Mesothelial cell of epicardium (in vitro differentiated cells): Measurements from ENCODE around the gene ARID4B. TPM values are rescaled to one million over a fixed set of nuclear protein-coding genes. Genes with fewer than 3 reads are reported as not detected.
A peak's percentile ranks its signal among the peaks of the same experiment; 100 is the strongest.
"Not testable (repeated sequence)": the region's sequence is repeated elsewhere in the genome, so short reads cannot be mapped to it uniquely, and the experiment has no call there.

Experiments
- DNase-seq, 2 experiments: peaks; one replicate each; pipeline ENCODE4 v3.0.0; 2021; ENCODE audit warnings: low spot score in 2 of 2; ENCODE audit not compliant: unreplicated experiment in 2 of 2
- H3K27ac Mint-ChIP-seq: 2 replicates; pipeline ENCODE4 v1.8.0; 2021; ENCODE audit warnings: mixed read lengths
- H3K27me3 Mint-ChIP-seq: 2 replicates; pipeline ENCODE4 v1.8.0; 2021; ENCODE audit warnings: low read depth, mixed read lengths
- H3K36me3 Mint-ChIP-seq: 2 replicates; pipeline ENCODE4 v1.8.0; 2021; ENCODE audit warnings: mixed read lengths
- H3K4me1 Mint-ChIP-seq: 2 replicates; pipeline ENCODE4 v1.8.0; 2021; ENCODE audit warnings: mixed read lengths
- H3K4me3 Mint-ChIP-seq: 2 replicates; pipeline ENCODE4 v1.8.0; 2021; ENCODE audit warnings: mild to moderate bottlenecking, moderate library complexity, mixed read lengths
- H3K9me3 Mint-ChIP-seq: 2 replicates; pipeline ENCODE4 v1.8.0; 2021; ENCODE audit warnings: mixed read lengths
- total RNA-seq: library from RNA; stranded (reverse); gene quantifications from 3 replicates; pipeline ENCODE4 v1.2.1, GENCODE V29; 2021
- TF ChIP-seq, protein P1 (sequence below): fragments of 200-600 bp; sonication (generic); IDR thresholded peaks from one replicate; pipeline ENCODE4 v1.5.0; 2021; ENCODE audit warnings: antibody characterized with exemption; ENCODE audit not compliant: unreplicated experiment

The ARID4B gene
- total RNA-seq, 1 donor from 2014 or later, result 68.7 TPM

DNA sequence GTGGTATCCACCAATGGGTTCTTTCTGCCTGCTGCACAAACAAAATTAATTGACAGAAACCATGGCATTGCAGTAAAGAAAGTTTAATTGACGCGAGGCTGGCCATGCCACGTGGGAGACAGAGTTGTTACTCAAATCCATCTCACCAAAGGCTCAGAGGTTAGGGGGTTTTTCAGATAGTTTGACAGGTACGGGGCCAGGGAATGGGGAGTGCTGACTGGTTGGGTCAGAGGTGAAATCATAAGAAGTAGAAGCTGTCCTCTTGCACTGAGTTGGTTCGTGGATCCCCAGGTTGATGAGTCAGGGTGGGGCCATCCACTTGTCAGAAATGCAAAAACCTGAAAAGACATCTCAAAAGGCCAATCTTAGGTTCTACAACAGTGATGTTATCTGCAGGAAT lies 38.3 kb upstream of the ARID4B start:
- H3K4me1 Mint-ChIP-seq, result peaks cover 24% of the 10 kb centered on the region
- TF ChIP-seq, protein P1, sequence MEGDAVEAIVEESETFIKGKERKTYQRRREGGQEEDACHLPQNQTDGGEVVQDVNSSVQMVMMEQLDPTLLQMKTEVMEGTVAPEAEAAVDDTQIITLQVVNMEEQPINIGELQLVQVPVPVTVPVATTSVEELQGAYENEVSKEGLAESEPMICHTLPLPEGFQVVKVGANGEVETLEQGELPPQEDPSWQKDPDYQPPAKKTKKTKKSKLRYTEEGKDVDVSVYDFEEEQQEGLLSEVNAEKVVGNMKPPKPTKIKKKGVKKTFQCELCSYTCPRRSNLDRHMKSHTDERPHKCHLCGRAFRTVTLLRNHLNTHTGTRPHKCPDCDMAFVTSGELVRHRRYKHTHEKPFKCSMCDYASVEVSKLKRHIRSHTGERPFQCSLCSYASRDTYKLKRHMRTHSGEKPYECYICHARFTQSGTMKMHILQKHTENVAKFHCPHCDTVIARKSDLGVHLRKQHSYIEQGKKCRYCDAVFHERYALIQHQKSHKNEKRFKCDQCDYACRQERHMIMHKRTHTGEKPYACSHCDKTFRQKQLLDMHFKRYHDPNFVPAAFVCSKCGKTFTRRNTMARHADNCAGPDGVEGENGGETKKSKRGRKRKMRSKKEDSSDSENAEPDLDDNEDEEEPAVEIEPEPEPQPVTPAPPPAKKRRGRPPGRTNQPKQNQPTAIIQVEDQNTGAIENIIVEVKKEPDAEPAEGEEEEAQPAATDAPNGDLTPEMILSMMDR, result no peak
- peaks cover 3% of the 10 kb centered on the region for H3K36me3 Mint-ChIP-seq
- peak overlapping the region; percentile 98 for H3K27ac Mint-ChIP-seq
- H3K9me3 Mint-ChIP-seq, result no peaks in the 10 kb centered on the region
- no peaks in the 10 kb centered on the region for H3K27me3 Mint-ChIP-seq
- no peak for DNase-seq
- peak overlapping the region; percentile 31 for H3K4me3 Mint-ChIP-seq

DNA sequence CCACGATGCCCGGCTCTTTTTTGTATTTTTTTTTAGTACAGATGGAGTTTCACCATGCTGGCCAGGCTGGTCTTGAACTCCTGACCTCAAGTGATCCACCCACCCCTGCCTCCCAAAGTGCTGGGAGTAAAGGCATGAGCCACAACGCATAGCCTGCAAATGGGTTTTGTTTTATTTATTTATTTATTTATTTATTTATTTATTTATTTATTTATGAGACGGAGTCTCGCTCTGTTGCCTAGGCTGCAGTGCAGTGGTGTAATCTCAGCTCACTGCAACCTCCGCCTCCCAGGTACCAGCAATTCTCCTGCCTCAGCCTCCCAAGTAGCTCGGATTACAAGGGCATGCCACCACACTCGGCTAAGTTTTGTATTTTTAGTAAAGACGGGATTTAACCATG lies 36.2 kb upstream of the ARID4B start:
- not testable (repeated sequence) for H3K9me3 Mint-ChIP-seq, H3K27ac Mint-ChIP-seq, H3K27me3 Mint-ChIP-seq

DNA sequence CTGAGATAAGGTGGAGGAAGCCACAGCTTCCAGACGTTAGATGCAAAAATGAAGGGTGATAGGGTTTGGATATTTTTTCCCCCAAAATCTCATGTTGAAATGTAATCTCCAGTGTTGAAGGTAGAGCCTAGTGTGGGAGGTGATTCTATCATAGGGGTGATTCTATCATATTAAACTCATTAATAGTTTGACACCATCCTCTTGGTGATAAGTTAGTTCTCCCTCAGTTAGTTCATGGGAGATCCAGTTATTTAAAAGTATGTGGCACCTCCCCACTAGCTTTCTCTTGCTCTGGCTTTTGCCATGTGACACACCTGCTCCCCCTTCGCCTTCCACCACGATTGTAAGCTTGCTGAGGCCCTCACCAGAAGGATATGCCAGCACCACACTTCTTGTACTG lies 30.9 kb upstream of the ARID4B start:
- no peak overlapping the region for H3K27ac Mint-ChIP-seq
- no peaks in the 10 kb centered on the region for H3K27me3 Mint-ChIP-seq
- TF ChIP-seq, protein P1, result no peak
- H3K9me3 Mint-ChIP-seq, result no peaks in the 10 kb centered on the region
- no peak for DNase-seq
- no peaks in the 10 kb centered on the region for H3K36me3 Mint-ChIP-seq
- H3K4me1 Mint-ChIP-seq, result no peaks in the 10 kb centered on the region
- H3K4me3 Mint-ChIP-seq, result no peak overlapping the region

More for the DNA sequence above, 36.2 kb upstream of the ARID4B start:
- H3K4me1 Mint-ChIP-seq, result peaks cover 21% of the 10 kb centered on the region
- not testable (repeated sequence) for DNase-seq, H3K4me3 Mint-ChIP-seq, H3K36me3 Mint-ChIP-seq

DNA sequence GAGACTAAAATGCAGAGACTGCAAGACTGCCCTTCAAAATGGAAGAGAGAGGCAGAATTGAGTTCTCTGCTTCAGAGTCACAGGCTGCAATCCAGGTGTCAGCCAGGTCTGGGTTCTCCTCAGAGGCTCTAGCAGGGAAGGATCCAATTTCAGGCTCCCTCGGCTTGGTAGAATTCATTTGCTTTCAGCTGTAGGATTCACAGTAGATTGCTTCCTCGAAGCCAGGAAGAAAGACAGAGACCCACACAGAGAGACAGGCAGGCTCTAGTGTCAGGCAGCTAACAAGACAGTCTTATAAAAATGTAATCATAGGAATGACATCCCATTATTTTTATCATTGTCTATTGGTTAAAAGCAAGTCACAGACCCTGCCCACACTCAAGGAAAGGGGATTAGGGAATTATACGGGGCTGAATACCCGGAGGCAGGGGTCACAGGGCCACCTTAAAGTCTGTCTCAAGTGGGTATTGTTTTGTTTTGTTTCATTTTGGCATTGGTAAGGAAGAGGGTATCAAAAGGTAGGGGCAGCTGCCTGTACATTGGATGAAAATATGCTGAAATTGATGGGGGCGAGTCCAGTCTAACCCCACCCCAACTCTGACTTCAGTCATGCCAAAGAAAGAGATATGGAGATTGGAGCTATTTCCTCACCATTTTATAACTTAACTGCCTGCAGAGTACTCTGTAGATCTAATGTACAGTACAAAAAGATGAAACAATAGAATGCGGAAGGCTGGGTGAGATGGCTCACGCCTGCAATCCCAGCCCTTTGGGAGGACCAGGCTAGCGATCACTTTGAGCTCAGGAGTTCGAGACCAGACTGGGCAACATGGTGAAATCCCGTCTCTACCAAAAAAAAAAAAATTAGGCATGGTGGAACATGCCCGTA lies 29.8 kb upstream of the ARID4B start:
- H3K36me3 Mint-ChIP-seq, result no peaks in the 10 kb centered on the region
- no peaks in the 10 kb centered on the region for H3K27me3 Mint-ChIP-seq
- DNase-seq, result no peak
- H3K4me3 Mint-ChIP-seq, result no peak overlapping the region
- H3K9me3 Mint-ChIP-seq, result no peaks in the 10 kb centered on the region
- H3K27ac Mint-ChIP-seq, result peak overlapping the region; percentile 45
- H3K4me1 Mint-ChIP-seq, result no peaks in the 10 kb centered on the region
- TF ChIP-seq, protein P1, result no peak

DNA sequence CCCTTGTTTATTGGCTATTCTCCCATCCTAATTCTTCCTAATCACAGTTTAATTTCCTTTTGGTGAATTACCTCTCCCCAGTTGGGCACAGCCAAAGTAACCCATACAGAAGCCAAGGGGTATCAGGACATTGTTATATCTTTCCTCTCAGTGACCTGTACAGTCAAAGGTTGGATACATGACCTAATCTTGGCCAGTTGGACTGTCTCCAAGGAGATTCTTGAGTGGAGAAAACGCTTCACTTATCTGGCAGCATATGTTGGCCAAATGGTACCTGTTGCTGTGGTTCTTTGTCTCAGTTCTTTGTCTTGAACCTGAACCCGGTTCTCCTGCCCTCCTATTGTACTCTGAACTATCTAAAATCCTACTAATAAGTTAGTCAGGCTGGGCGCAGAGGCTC lies 23.9 kb upstream of the ARID4B start:
- Mint-ChIP-seq H3K27me3 (no peaks in the 10 kb centered on the region), H3K27ac (no peak overlapping the region), H3K4me1 (no peaks in the 10 kb centered on the region), H3K36me3 (peaks cover under 1% of the 10 kb centered on the region), H3K9me3 (no peaks in the 10 kb centered on the region), H3K4me3 (no peak overlapping the region)
- DNase-seq, result no peak
- TF ChIP-seq, protein P1, result no peak

DNA sequence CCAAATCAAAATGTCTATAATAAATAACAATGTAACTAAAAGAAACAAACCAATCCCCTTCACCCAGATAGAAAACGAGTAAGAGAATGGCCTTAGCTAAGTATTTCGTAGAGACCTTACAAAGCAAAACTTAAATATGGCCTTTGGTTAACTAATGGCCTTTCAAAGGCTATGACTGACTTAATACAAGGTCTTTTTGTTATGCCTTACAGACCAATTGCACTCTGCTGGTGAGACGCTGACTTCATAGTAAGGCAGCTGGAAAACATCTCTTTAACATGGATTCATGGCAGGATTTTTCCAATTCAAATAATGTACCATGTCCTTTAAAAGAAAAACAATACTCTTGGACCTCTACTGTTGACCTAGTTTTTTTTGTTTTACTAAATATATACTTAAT lies 23.5 kb upstream of the ARID4B start:
- H3K27me3 Mint-ChIP-seq, result no peaks in the 10 kb centered on the region
- no peaks in the 10 kb centered on the region for H3K4me1 Mint-ChIP-seq
- no peak overlapping the region for H3K4me3 Mint-ChIP-seq
- H3K9me3 Mint-ChIP-seq, result no peaks in the 10 kb centered on the region
- DNase-seq, result no peak
- TF ChIP-seq, protein P1, result no peak
- H3K27ac Mint-ChIP-seq, result no peak overlapping the region
- peaks cover 3% of the 10 kb centered on the region for H3K36me3 Mint-ChIP-seq
